K562 (cell line): ENCODE data around the gene PDE4D. TPM values are rescaled to one million over a fixed set of nuclear protein-coding genes. Genes with fewer than 3 reads are reported as not detected.

ENCODE experiments used
- HLTF ChIP-seq: fragments of 450-650 bp; IDR thresholded peaks from 2 replicates; pipeline ENCODE4 v1.6.1; 2016
- IRF2 ChIP-seq: sonication (generic); formaldehyde crosslinking; IDR thresholded peaks from 2 replicates; pipeline ENCODE4 v1.8.1; 2022; ENCODE audit warnings: mild to moderate bottlenecking, missing genetic modification reagents
- NCOA6 ChIP-seq: fragments of 450-650 bp; IDR thresholded peaks from 2 replicates; pipeline ENCODE4 v1.6.1; 2017; ENCODE audit warnings: mild to moderate bottlenecking
- RBM17 ChIP-seq: fragments of 200-400 bp; formaldehyde crosslinking; IDR thresholded peaks from 2 replicates; pipeline ENCODE4 v1.6.1; 2017; ENCODE audit warnings: low read depth, mild to moderate bottlenecking, low read length, borderline replicate concordance
- SIX5 ChIP-seq, 2 experiments: IDR thresholded peaks; 2 replicates each; pipeline ENCODE4 v1.6.1; 2011; ENCODE audit warnings: low read length in 2 of 2, borderline replicate concordance in 1 of 2, low read depth in 1 of 2, mild to moderate bottlenecking in 1 of 2, moderate library complexity in 1 of 2; ENCODE audit not compliant: insufficient read depth in 1 of 2
- polyA plus RNA-seq, 8 experiments: library from polyadenylated mRNA; depleted of rRNA in 4 of 8; stranded (reverse) in 5 of 8; unstranded in 3 of 8; fragments of >200 nt; fragmentation: Nextera tagmentation in 2 of 8; fragmentation: Illumina TruSeq in 1 of 8; extraction: Ambion mirVana in 2 of 8; extraction: Trizol in 1 of 8; gene quantifications; 2 replicates each; pipeline versions ENCODE4 v1.2.1 to v1.2.3, GENCODE V29; 2011 to 2014; ENCODE audit warnings: inconsistent platforms in 1 of 8, missing spikeins in 1 of 8
- total RNA-seq, 7 experiments: library from RNA; depleted of rRNA in 6 of 7; stranded (reverse); fragments of >200 nt in 6 of 7; fragmentation: Illumina TruSeq in 2 of 7; extraction: Trizol in 2 of 7; gene quantifications; 2 replicates each; pipeline versions ENCODE4 v1.2.1 to v1.2.3, GENCODE V29; 2011 to 2021; ENCODE audit warnings: low replicate concordance in 1 of 7
- TF ChIP-seq, protein P1 (sequence below): IDR thresholded peaks from 2 replicates; pipeline ENCODE4 v1.6.1; 2012; ENCODE audit warnings: low read depth, low read length, improper control_type of control experiment, borderline replicate concordance
- TF ChIP-seq, protein P2 (sequence below), 2 experiments: fragments of 450-650 bp in 1 of 2; IDR thresholded peaks; 2 replicates each; pipeline ENCODE4 v1.6.1; 2011 to 2017; ENCODE audit warnings: low read depth in 2 of 2, antibody characterized with exemption in 1 of 2, borderline replicate concordance in 1 of 2, low read length in 1 of 2, mild to moderate bottlenecking in 1 of 2, mixed read lengths in 1 of 2; ENCODE audit not compliant: control insufficient read depth in 1 of 2
- TF ChIP-seq, protein P3 (sequence below): fragments of 250-450 bp; sonication (Bioruptor Pico); IDR thresholded peaks from 2 replicates; pipeline ENCODE4 v1.8.0; 2022; ENCODE audit warnings: inconsistent platforms, mild to moderate bottlenecking, moderate library complexity, borderline replicate concordance
- TF ChIP-seq, protein P4 (sequence below): fragments of 200-800 bp; sonication (Bioruptor generic); IDR thresholded peaks from 2 replicates; pipeline ENCODE4 v1.6.1; 2016; ENCODE audit warnings: missing genetic modification characterization, missing compliant biosample characterization

The PDE4D gene
- total and polyA plus RNA-seq, 9 of the 15 experiments (the other 6 are each of a cell fraction or from before 2014, with no cell fraction given), result 0.04 to 0.46 (median 0.13) TPM

- TF ChIP-seq, protein P1, sequence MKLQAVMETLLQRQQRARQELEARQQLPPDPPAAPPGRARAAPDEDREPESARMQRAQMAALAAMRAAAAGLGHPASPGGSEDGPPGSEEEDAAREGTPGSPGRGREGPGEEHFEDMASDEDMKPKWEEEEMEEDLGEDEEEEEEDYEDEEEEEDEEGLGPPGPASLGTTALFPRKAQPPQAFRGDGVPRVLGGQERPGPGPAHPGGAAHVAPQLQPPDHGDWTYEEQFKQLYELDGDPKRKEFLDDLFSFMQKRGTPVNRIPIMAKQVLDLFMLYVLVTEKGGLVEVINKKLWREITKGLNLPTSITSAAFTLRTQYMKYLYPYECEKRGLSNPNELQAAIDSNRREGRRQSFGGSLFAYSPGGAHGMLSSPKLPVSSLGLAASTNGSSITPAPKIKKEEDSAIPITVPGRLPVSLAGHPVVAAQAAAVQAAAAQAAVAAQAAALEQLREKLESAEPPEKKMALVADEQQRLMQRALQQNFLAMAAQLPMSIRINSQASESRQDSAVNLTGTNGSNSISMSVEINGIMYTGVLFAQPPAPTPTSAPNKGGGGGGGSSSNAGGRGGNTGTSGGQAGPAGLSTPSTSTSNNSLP, result no peak
- TF ChIP-seq, protein P2, sequence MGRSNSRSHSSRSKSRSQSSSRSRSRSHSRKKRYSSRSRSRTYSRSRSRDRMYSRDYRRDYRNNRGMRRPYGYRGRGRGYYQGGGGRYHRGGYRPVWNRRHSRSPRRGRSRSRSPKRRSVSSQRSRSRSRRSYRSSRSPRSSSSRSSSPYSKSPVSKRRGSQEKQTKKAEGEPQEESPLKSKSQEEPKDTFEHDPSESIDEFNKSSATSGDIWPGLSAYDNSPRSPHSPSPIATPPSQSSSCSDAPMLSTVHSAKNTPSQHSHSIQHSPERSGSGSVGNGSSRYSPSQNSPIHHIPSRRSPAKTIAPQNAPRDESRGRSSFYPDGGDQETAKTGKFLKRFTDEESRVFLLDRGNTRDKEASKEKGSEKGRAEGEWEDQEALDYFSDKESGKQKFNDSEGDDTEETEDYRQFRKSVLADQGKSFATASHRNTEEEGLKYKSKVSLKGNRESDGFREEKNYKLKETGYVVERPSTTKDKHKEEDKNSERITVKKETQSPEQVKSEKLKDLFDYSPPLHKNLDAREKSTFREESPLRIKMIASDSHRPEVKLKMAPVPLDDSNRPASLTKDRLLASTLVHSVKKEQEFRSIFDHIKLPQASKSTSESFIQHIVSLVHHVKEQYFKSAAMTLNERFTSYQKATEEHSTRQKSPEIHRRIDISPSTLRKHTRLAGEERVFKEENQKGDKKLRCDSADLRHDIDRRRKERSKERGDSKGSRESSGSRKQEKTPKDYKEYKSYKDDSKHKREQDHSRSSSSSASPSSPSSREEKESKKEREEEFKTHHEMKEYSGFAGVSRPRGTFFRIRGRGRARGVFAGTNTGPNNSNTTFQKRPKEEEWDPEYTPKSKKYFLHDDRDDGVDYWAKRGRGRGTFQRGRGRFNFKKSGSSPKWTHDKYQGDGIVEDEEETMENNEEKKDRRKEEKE (IDR thresholded peaks at IDR 0.05; ENCODE audit: borderline replicate concordance in 1 of 2, control insufficient read depth in 1 of 2, low read depth in 2 of 2, low read length in 1 of 2), result no peak
- TF ChIP-seq HLTF (no peak), SIX5 (IDR thresholded peaks at IDR 0.05; ENCODE audit: borderline replicate concordance in 1 of 2, insufficient read depth in 1 of 2, low read depth in 1 of 2, low read length in 2 of 2) (no peak), NCOA6 (no peak), IRF2 (CRISPR knock-in tag) (no peak), RBM17 (no peak)
- TF ChIP-seq, protein P3, sequence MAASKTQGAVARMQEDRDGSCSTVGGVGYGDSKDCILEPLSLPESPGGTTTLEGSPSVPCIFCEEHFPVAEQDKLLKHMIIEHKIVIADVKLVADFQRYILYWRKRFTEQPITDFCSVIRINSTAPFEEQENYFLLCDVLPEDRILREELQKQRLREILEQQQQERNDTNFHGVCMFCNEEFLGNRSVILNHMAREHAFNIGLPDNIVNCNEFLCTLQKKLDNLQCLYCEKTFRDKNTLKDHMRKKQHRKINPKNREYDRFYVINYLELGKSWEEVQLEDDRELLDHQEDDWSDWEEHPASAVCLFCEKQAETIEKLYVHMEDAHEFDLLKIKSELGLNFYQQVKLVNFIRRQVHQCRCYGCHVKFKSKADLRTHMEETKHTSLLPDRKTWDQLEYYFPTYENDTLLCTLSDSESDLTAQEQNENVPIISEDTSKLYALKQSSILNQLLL (CRISPR knock-in tag), result no peak
- TF ChIP-seq, protein P4, sequence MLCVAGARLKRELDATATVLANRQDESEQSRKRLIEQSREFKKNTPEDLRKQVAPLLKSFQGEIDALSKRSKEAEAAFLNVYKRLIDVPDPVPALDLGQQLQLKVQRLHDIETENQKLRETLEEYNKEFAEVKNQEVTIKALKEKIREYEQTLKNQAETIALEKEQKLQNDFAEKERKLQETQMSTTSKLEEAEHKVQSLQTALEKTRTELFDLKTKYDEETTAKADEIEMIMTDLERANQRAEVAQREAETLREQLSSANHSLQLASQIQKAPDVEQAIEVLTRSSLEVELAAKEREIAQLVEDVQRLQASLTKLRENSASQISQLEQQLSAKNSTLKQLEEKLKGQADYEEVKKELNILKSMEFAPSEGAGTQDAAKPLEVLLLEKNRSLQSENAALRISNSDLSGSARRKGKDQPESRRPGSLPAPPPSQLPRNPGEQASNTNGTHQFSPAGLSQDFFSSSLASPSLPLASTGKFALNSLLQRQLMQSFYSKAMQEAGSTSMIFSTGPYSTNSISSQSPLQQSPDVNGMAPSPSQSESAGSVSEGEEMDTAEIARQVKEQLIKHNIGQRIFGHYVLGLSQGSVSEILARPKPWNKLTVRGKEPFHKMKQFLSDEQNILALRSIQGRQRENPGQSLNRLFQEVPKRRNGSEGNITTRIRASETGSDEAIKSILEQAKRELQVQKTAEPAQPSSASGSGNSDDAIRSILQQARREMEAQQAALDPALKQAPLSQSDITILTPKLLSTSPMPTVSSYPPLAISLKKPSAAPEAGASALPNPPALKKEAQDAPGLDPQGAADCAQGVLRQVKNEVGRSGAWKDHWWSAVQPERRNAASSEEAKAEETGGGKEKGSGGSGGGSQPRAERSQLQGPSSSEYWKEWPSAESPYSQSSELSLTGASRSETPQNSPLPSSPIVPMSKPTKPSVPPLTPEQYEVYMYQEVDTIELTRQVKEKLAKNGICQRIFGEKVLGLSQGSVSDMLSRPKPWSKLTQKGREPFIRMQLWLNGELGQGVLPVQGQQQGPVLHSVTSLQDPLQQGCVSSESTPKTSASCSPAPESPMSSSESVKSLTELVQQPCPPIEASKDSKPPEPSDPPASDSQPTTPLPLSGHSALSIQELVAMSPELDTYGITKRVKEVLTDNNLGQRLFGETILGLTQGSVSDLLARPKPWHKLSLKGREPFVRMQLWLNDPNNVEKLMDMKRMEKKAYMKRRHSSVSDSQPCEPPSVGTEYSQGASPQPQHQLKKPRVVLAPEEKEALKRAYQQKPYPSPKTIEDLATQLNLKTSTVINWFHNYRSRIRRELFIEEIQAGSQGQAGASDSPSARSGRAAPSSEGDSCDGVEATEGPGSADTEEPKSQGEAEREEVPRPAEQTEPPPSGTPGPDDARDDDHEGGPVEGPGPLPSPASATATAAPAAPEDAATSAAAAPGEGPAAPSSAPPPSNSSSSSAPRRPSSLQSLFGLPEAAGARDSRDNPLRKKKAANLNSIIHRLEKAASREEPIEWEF (CRISPR knock-in tag), result no peak
Observed at GRCh38 chr5:59682542-59682941, 211.0 kb downstream of the PDE4D start (continued).
